A673 (cell line): ENCODE results near the gene HRH2.

ENCODE experiments used
- EZH2 ChIP-seq: fragments of 200-600 bp; sonication (generic); IDR thresholded peaks from 2 replicates; pipeline ENCODE4 v1.6.1; 2017; ENCODE audit warnings: borderline replicate concordance, low read depth, mild to moderate bottlenecking, mixed read lengths, antibody characterized with exemption, low read length; ENCODE audit not compliant: poor library complexity, severe bottlenecking
- TF ChIP-seq, protein P1 (sequence below): fragments of 300-800, 200-600 bp; sonication (generic); conservative IDR thresholded peaks from 2 replicates; pipeline ENCODE4 v1.5.1; 2017; ENCODE audit warnings: low read depth, mild to moderate bottlenecking, antibody characterized with exemption, low read length, moderate library complexity, mixed read lengths

GRCh38 chr5:175654807-175655206 lies 3.1 kb upstream of the HRH2 start:
- TF ChIP-seq, protein P1, sequence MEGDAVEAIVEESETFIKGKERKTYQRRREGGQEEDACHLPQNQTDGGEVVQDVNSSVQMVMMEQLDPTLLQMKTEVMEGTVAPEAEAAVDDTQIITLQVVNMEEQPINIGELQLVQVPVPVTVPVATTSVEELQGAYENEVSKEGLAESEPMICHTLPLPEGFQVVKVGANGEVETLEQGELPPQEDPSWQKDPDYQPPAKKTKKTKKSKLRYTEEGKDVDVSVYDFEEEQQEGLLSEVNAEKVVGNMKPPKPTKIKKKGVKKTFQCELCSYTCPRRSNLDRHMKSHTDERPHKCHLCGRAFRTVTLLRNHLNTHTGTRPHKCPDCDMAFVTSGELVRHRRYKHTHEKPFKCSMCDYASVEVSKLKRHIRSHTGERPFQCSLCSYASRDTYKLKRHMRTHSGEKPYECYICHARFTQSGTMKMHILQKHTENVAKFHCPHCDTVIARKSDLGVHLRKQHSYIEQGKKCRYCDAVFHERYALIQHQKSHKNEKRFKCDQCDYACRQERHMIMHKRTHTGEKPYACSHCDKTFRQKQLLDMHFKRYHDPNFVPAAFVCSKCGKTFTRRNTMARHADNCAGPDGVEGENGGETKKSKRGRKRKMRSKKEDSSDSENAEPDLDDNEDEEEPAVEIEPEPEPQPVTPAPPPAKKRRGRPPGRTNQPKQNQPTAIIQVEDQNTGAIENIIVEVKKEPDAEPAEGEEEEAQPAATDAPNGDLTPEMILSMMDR, result no peak
- no peak for TF ChIP-seq EZH2
